DND-41 (cell line): ENCODE measurements around the gene BBS9.

Experiments used
- ATAC-seq: fragments of 200-7000 bp; cut with Tn5 transposase; 3 replicates; pipeline ENCODE4 v1.9.1; 2021; ENCODE audit warnings: low read depth; ENCODE audit not compliant: insufficient read depth
- DNase-seq: peaks from one replicate; pipeline ENCODE4 v3.0.0-alpha.2; 2020
- H2AFZ ChIP-seq: 2 replicates; pipeline ENCODE4 v1.6.0; 2012; ENCODE audit warnings: low read depth, low read length
- H3K27ac ChIP-seq: 2 replicates; pipeline ENCODE4 v1.5.1; 2012; ENCODE audit warnings: low read length, inconsistent platforms
- H3K27me3 ChIP-seq: fragments of 200-600 bp; sonication (generic); 2 replicates; pipeline ENCODE4 v1.6.0; 2012; ENCODE audit warnings: low read length, mild to moderate bottlenecking, inconsistent platforms; ENCODE audit not compliant: insufficient read depth, poor library complexity
- H3K36me3 ChIP-seq: 2 replicates; pipeline ENCODE4 v1.5.1; 2012; ENCODE audit warnings: low read length, inconsistent platforms; ENCODE audit not compliant: insufficient read depth
- H3K4me1 ChIP-seq: 2 replicates; pipeline ENCODE4 v1.5.1; 2012; ENCODE audit warnings: mild to moderate bottlenecking, low read length; ENCODE audit not compliant: insufficient read depth
- H3K4me2 ChIP-seq: 2 replicates; pipeline ENCODE4 v1.6.0; 2012; ENCODE audit warnings: mild to moderate bottlenecking, moderate library complexity, low read length, inconsistent platforms; ENCODE audit not compliant: insufficient read depth
- H3K4me3 ChIP-seq, 2 experiments: fragments of 200-600 bp in 1 of 2; shearing (Covaris generic) in 1 of 2; 2 replicates each; pipeline ENCODE4 v1.5.1; 2012 to 2016; ENCODE audit warnings: inconsistent platforms in 2 of 2, low read length in 2 of 2, mild to moderate bottlenecking in 2 of 2, low read depth in 1 of 2, moderate library complexity in 1 of 2
- H3K79me2 ChIP-seq: 2 replicates; pipeline ENCODE4 v1.6.0; 2012; ENCODE audit warnings: low read length, inconsistent platforms; ENCODE audit not compliant: insufficient read depth
- H3K9ac ChIP-seq: 2 replicates; pipeline ENCODE4 v1.6.0; 2012; ENCODE audit warnings: low read depth, mild to moderate bottlenecking, inconsistent platforms, low read length, moderate library complexity
- H3K9me3 ChIP-seq: 2 replicates; pipeline ENCODE4 v1.5.1; 2012; ENCODE audit warnings: low read length, moderate library complexity, mild to moderate bottlenecking, inconsistent platforms; ENCODE audit not compliant: insufficient read depth, severe bottlenecking
- H4K20me1 ChIP-seq: 2 replicates; pipeline ENCODE4 v1.6.0; 2012; ENCODE audit warnings: low read length; ENCODE audit not compliant: insufficient read depth
- CTCF ChIP-seq: IDR thresholded peaks from 2 replicates; pipeline ENCODE4 v1.5.1; 2012; ENCODE audit warnings: borderline replicate concordance, low read length, moderate library complexity, mild to moderate bottlenecking; ENCODE audit not compliant: poor library complexity, severe bottlenecking; ENCODE audit errors: extremely low read depth
- EZH2 ChIP-seq: IDR thresholded peaks from 3 replicates; pipeline ENCODE4 v1.6.1; 2012; ENCODE audit warnings: borderline replicate concordance, low read depth, mild to moderate bottlenecking, moderate library complexity, low read length, inconsistent platforms; ENCODE audit not compliant: severe bottlenecking

Gene BBS9

GRCh38 chr7:33128990-33129805, at the start of gene BBS9:
Gene BBS9 (plus strand): TSS chr7:33129564. CDS start chr7:33146253, 16,689 bp downstream.
- peak within 1 kb of the TSS; percentile 88 for H3K4me2 ChIP-seq
- no peaks in the 10 kb centered on the region for H3K36me3 ChIP-seq
- H3K79me2 ChIP-seq, result no peaks in the 10 kb centered on the region
- H4K20me1 ChIP-seq, result no peaks in the 10 kb centered on the region
- H3K27ac ChIP-seq, result peak within 1 kb of the TSS; percentile 80
- no peaks in the 10 kb centered on the region for H3K9me3 ChIP-seq
- peak within 1 kb of the TSS; percentile 62 for H3K9ac ChIP-seq
- TF ChIP-seq EZH2, result no peak
- peak; percentile 20 for TF ChIP-seq CTCF
- H3K4me3 ChIP-seq, result peak within 1 kb of the TSS; percentile 82 to 87
- H2AFZ ChIP-seq, result peak within 1 kb of the TSS; percentile 100
- H3K27me3 ChIP-seq, result no peaks in the 10 kb centered on the region
- ATAC-seq (peak; percentile 96), DNase-seq (peak; percentile 92)
- peaks cover 28% of the 10 kb centered on the region for H3K4me1 ChIP-seq

GRCh38 chr7:33079763-33080690, 49.3 kb upstream of the BBS9 start:
- H3K4me1 ChIP-seq, result no peaks in the 10 kb centered on the region
- H3K36me3 ChIP-seq, result no peaks in the 10 kb centered on the region
- H4K20me1 ChIP-seq, result no peaks in the 10 kb centered on the region
- H3K27ac ChIP-seq, result no peak overlapping the region
- no peak overlapping the region for H3K9ac ChIP-seq
- H3K4me3 ChIP-seq, result no peak overlapping the region
- no peak for ATAC-seq
- H2AFZ ChIP-seq, result no peak overlapping the region
- peaks cover 5% of the 10 kb centered on the region for H3K27me3 ChIP-seq
- no peak for DNase-seq
- no peaks in the 10 kb centered on the region for H3K79me2 ChIP-seq
- no peak overlapping the region for H3K4me2 ChIP-seq
- H3K9me3 ChIP-seq, result no peaks in the 10 kb centered on the region
- TF ChIP-seq EZH2 (no peak), CTCF (no peak)

- Histone ChIP-seq H3K27ac (no peak overlapping the region), H3K9me3 (no peaks in the 10 kb centered on the region), H4K20me1 (no peaks in the 10 kb centered on the region), H3K4me2 (no peak overlapping the region), H3K27me3 (no peaks in the 10 kb centered on the region), H3K36me3 (no peaks in the 10 kb centered on the region), H3K9ac (no peak overlapping the region), H3K4me1 (no peaks in the 10 kb centered on the region), H3K79me2 (no peaks in the 10 kb centered on the region), H2AFZ (no peak overlapping the region), H3K4me3 (no peak overlapping the region)
- ATAC-seq, result no peak
- DNase-seq, result no peak
- TF ChIP-seq CTCF, result no peak
- no peak for TF ChIP-seq EZH2
Observed at GRCh38 chr7:33087356-33087755, 42.0 kb upstream of the BBS9 start.
